ENCODE data around the gene GLI1.
"Not testable (repeated sequence)": the region's sequence is repeated elsewhere in the genome, so short reads cannot be mapped to it uniquely, and the experiment has no call there.

GLI1 gene

DNA sequence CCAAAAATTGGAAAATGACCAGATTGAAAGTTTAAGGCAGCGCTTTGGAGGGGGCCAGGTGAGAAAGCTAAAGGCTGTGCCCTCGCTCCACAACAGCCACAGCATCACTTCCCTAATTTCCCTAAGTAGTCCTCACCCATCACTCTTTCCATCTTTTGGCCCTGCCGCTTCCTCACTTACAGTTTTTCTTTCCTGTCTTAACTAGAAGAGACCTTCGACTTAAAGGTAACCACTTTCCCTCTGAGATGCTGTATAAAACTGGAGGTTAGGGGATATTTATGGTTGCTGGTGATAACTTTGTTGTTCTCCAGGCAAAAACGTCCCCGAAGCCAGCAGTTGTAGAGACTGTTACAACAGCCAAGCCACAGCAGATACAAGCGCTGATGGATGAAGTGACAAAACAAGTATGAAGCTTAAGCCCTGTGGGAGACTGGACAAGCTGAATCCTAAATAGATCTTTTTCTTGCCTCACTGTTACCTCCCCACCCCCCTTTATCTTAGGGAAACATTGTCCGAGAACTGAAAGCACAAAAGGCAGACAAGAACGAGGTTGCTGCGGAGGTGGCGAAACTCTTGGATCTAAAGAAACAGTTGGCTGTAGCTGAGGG is 56.5 kb downstream of the GLI1 start:
- peak overlapping the region; percentile 98 for H3K27ac ChIP-seq
- DNase-seq (ENCODE audit: low read depth, low spot score): no peak

DNA sequence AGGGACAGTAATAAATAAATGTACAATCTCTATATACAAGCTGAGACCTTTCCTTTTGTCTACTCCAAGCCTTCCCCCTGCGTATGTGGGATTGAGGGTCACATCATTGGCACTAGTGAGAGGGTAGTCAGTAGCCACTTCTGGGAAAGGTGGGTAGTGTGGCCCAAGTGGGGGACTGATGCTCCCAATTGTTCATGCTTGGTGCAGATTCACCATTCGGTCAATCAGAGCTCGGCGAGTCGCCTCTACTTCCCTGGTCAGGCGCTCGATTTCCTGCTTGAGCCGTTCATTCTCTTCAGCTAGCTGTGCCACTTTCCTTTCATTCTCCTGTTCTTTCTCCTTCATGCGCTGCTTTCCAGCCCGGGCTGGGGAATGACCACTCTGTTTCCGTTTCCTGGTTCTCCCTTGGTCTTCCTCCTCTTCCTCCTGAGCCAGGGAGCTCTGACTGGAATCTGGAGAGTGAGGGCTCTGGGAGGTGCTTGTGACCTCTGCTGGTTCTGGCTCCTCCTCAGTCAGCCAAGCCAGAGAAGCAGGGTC is 57.1 kb downstream of the GLI1 start:
- DNase-seq (ENCODE audit: low read depth, low spot score): no peak
- H3K27ac ChIP-seq: peak overlapping the region; percentile 98

DNA sequence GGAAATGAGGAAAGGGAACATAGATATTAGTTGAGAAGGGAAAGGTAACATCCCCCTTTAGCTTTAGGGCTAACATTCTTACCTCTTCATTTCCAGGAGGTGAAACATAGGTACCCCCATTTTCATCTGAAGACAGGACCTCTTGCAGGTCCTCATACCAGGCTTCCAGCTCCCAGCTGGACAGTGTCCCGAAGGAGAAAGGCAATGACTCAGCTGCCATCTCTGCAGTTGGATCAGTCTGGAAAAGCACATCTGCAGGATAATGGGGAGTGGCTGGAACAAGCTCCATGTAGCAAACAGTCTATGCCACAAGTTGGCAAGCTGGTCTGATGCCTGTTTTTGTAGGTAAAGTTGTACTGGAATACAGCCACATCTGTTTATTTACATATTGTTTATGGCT is 57.6 kb downstream of the GLI1 start:
- H3K27ac ChIP-seq: peak overlapping the region; percentile 98
- no peak for DNase-seq (ENCODE audit: low read depth, low spot score)

DNA sequence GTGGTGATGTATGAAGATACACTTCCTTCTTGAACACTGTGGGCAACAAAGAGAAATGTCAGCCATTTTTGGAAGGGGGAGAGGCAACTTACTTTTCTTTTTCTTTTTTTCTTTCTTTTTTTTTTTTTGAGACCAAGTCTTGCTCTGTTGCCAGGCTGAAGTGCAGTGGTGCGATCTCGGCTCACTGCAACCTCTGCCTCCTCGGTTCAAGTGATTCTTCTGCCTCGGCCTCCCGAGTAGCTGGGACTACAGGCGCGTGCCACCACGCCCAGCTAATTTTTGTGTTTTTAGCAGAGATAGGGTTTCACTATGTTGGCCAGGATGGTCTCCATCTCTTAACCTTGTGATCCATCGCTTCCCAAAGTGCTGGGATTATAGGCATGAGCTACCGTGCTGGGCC is 58.1 kb downstream of the GLI1 start:
- not testable (repeated sequence) for DNase-seq (ENCODE audit: low read depth, low spot score)
- H3K27ac ChIP-seq: peak overlapping the region; percentile 98

DNA sequence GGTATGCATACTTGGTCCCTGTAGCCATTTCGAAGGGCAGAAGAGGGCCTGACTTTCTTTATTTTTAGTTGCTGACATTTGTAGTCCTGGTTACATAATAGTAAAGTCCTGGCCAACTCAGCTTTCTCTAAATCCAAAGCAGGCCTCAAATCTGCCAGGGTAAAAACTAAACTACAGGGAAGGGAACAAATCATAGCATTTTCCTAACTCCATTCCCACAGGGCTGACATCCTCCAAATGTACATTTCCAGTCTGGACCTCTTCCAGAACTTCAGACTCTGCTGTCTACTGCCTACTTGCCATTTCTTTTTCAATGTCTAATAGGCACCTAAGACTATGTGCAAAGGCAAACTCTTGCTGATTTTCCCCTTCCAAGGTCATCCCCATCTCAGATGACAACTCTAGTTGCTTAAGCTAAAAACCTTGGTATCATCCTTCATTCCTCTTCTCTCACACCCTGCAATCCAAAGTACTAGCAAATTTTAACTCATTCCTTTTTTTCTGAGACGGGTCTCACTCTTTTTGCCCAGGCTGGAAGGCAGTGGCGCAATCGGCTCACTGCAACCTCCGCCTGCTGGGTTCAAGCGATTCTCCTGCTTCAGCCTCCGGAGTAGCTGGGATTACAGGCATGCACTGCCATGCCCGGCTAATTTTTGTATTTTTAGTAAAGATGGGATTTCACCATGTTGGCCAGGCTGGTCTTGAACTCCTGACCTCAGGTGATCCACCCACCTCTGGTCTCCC is 58.8 kb downstream of the GLI1 start:
- H3K27ac ChIP-seq: peak overlapping the region; percentile 98

DNA sequence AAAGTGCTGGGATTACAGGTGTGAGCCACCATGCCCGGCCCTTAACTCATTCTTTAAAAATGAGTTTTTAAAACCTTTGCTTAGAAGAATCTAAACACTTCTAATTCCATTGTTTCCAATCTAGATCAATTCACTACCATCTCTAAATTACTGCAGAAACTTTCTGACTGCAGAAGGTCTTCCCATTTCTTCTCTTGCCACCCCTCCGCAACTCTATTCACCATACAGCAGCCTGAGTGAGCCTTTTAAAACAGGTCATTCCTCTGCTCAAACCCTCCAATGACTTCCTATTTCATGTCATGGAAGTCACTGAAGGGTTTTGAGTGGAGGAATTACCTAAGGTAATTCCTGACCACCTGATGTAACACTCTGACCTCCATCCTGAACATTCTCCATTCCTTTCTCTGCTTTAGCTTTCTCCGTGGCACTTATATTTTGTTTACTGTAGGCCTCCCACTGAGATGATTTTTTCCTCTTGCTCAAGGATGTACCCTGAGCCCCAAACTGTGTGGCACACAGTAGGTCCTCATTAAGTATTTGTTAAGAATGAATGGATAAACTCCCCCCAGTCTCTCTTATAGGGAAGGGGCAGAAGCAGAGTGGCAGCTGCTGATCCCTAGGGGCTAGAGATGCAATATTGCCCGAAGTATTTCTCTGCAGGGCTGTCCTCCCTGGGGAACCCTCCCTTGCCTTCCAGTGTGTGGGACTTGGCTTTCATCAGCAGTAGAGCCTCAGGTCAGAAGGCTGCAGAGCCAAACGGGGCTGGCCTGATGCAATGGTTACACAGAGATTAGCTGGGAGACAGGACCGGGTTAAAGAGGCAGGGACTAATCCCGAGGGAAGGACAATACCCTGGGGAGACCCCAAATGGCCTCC is 59.6 kb downstream of the GLI1 start:
- peak overlapping the region; percentile 98 for H3K27ac ChIP-seq
- no peak for DNase-seq (ENCODE audit: low read depth, low spot score)

More for the DNA sequence above, 58.8 kb downstream of the GLI1 start:
- no peak for DNase-seq (ENCODE audit: low read depth, low spot score)

DNA sequence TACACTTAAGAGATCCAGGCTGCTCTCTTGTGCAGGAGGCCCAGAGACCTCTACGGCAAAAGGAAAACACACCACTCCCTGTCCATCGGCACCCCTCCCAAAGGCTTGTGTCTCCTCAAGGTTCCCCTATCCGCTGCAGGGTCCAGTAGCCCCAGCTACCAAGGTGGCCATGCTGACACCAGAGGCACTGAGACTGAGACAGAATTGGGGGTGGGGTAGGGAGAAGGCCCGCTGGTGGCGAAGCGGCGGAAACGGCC is 60.1 kb downstream of the GLI1 start:
- DNase-seq (ENCODE audit: low read depth, low spot score): no peak
- peak overlapping the region; percentile 98 for H3K27ac ChIP-seq

DNA sequence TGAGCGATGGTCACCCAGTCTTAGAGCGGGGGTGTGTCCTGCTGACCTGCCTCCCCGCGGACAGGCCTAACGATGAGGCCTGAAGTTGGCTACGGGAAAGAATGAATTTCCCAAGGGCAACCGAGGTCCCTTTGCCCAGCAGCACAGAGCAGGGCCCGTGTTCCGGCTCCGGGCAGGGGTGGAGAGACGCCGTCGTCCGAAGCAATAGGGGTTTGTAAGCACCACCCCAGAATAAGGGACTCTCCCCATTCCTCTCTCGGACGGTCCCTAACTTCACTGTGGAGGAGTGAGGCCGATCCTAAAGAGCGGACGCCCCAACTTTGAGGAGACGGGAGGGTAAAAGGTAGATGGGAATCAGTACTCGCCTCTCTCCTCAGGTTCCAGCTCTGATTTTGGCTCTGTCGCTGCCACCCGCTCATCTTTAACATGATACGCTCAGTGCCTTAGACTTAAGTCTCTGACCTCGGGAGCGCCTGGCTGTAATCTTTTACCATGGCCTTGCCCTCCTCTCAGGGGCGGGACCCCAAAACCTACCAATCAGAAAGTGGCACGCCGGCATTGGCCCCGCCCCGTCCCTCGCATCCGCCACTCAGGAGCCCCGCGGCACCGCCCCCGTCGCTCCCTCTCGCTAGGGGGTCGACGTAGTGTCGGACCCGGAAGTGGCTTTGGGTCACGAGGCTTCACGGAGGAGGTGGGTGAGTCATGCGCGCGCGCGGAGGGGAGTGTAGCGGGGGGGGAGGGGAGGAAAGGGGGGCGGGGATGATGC is 60.7 kb downstream of the GLI1 start, which contains the start of gene DDIT3:
DDIT3 (minus strand) TSS at position 462 of the 766 bp plus-strand sequence. CDS start 3,108 bp downstream, outside the sequence.
- DNase-seq (ENCODE audit: low read depth, low spot score): peak; percentile 83
- peak within 1 kb of the TSS; percentile 98 for H3K27ac ChIP-seq

DNA sequence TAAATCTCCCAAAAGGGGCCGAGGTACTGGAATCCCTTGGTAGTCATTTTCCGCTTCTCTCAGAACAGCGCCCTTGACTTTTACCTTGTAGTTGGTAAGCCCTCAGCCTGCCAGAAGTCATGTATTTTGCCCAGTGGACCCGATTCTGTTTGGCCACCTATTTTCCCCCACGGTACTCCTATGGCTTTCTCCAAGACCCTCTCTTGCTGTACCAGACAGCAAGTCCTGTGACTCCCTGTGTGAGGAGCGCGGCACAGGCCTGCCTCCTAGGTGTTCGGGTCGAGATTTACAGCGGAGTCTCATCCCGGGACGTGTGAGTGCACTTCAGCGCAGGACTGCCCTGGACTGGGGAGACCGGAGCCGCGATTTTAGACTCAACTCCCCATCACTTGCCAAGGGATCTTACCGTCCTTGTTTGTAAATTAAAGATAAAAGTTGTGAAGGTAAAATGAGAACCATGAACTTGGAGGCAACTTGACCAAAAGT is 62.0 kb downstream of the GLI1 start:
- DNase-seq (ENCODE audit: low read depth, low spot score): peak; percentile 20
- peak overlapping the region; percentile 98 for H3K27ac ChIP-seq

Measured in epithelial cell of prostate (primary cell).